ENCODE measurements around the gene NCR2. TPM values are rescaled to one million over a fixed set of nuclear protein-coding genes. Genes with fewer than 3 reads are reported as not detected.

Gene NCR2
- total RNA-seq, 1 experiment from 2014 or later: not detected

DNA sequence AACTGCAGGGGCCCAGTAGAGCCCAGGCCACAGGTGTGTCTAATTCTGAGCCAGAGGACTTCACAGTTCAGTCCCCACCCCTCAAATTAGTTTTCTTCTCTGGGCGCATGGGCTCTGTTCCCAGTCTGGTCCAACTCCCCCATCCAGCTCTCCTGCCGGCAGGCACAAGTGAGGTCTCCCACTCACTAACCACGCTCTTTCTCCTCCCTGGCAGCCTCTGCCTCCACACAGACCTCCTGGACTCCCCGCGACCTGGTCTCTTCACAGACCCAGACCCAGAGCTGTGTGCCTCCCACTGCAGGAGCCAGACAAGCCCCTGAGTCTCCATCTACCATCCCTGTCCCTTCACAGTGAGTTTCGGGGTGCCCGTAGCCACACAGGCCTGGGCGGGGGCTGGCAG lies 6.2 kb downstream of the NCR2 start:
- H3K4me3 ChIP-seq (ENCODE audit: insufficient read depth, low read depth, low read length): no peak overlapping the region
- H3K36me3 ChIP-seq (replicated peaks; ENCODE audit: control insufficient read depth, insufficient read depth, low read length): no peaks in the 10 kb centered on the region
- no peaks in the 10 kb centered on the region for H3K27me3 ChIP-seq (ENCODE audit: control insufficient read depth, insufficient read depth, low read length)
- no peak for DNase-seq

DNA sequence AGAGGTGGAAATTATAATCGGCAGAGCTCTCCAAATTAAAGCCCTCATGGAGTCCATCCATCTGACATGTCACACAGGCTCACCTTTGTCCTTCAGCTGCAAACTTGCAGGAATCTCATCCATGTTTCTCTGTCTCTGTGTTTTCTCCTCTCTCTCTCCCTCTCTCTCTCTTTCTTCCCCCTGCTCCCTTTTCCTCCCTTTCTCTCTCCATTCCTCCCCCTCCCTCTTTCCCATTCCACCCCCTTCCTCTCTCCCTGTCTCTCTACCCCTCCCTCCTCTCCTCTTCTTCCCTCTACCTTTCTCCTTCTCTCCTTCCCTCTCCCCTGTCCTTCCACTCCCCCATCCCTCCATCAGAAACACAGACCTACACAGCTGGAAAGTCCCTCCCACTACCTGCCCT lies 6.8 kb downstream of the NCR2 start:
- DNase-seq: no peak
- Histone ChIP-seq H3K36me3 (replicated peaks; ENCODE audit: control insufficient read depth, insufficient read depth, low read length) (no peaks in the 10 kb centered on the region), H3K4me3 (ENCODE audit: insufficient read depth, low read depth, low read length) (no peak overlapping the region), H3K27me3 (ENCODE audit: control insufficient read depth, insufficient read depth, low read length) (no peaks in the 10 kb centered on the region)

DNA sequence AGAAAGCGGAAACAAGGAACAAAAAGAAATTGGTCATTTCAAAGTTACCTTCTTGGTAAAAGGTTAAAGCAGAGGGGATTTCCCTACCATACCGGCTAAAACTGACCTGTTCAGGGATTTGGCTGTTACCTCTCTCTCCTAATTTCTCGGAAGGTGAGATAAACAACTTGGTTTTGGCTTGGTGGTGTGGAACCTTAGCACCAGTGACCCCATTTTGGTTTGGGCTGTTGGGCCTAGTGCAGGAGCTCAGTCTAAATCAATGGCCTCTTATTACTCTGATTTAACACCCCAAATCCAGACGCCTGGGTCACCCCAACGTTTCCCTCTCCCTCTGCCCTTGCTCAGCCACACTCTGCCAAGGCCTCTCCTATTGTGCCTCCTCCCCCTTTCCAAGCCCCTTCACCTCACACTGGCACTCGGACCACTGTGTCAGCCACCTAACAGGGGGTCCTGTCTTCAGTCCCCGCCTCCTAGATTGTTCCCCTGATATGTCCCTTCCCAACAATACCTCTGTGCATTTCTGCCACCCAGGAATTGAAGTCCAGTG lies 8.3 kb downstream of the NCR2 start:
- Histone ChIP-seq H3K4me3 (ENCODE audit: insufficient read depth, low read depth, low read length) (no peak overlapping the region), H3K27me3 (ENCODE audit: control insufficient read depth, insufficient read depth, low read length) (no peaks in the 10 kb centered on the region), H3K36me3 (replicated peaks; ENCODE audit: control insufficient read depth, insufficient read depth, low read length) (no peaks in the 10 kb centered on the region)
- no peak for DNase-seq

DNA sequence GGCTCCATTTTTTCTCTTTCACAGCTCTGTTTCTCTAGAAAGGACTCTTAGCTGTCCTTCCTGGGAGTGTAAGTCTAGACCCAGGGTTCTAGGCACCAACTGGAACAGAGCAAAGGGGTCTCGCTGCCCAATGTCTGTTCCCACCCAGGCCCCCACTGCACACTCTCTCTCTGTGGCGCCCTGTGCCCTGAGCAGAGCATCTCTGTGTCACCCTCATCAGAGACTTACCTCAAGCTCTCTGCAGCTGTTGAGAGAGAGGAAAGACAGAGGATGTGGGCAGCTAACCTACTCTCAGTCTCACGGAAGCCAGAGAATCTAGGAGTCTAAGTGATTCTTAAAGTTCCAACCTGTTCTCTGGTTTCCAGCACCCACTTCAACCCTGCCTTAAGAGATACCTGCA lies 9.5 kb downstream of the NCR2 start:
- Histone ChIP-seq H3K36me3 (replicated peaks; ENCODE audit: control insufficient read depth, insufficient read depth, low read length) (no peaks in the 10 kb centered on the region), H3K4me3 (ENCODE audit: insufficient read depth, low read depth, low read length) (no peak overlapping the region), H3K27me3 (ENCODE audit: control insufficient read depth, insufficient read depth, low read length) (no peaks in the 10 kb centered on the region)
- DNase-seq: no peak

- no peak for DNase-seq
- H3K27me3 ChIP-seq (ENCODE audit: control insufficient read depth, insufficient read depth, low read length): no peaks in the 10 kb centered on the region; the same call in 1 of the 2 replicates
- H3K4me3 ChIP-seq (ENCODE audit: insufficient read depth, low read depth, low read length): no peak overlapping the region
- H3K36me3 ChIP-seq (replicated peaks; ENCODE audit: control insufficient read depth, insufficient read depth, low read length): no peaks in the 10 kb centered on the region
Observed at GRCh38 chr6:41345901-41346300, 10.5 kb downstream of the NCR2 start.

GRCh38 chr6:41346441-41346840 lies 11.0 kb downstream of the NCR2 start:
- DNase-seq: no peak
- H3K27me3 ChIP-seq (ENCODE audit: control insufficient read depth, insufficient read depth, low read length): no peaks in the 10 kb centered on the region; the same call in 1 of the 2 replicates

GRCh38 chr6:41347378-41348050 lies 12.1 kb downstream of the NCR2 start:
- H3K4me3 ChIP-seq (ENCODE audit: insufficient read depth, low read depth, low read length): no peak overlapping the region
- H3K27me3 ChIP-seq (ENCODE audit: control insufficient read depth, insufficient read depth, low read length): no peaks in the 10 kb centered on the region; the same call in 1 of the 2 replicates
- no peaks in the 10 kb centered on the region for H3K36me3 ChIP-seq (replicated peaks; ENCODE audit: control insufficient read depth, insufficient read depth, low read length)
- DNase-seq: no peak

More at GRCh38 chr6:41346441-41346840, 11.0 kb downstream of the NCR2 start:
- no peaks in the 10 kb centered on the region for H3K36me3 ChIP-seq (replicated peaks; ENCODE audit: control insufficient read depth, insufficient read depth, low read length)
- no peak overlapping the region for H3K4me3 ChIP-seq (ENCODE audit: insufficient read depth, low read depth, low read length)

GRCh38 chr6:41348934-41349333 lies 13.5 kb downstream of the NCR2 start:
- Histone ChIP-seq H3K27me3 (ENCODE audit: control insufficient read depth, insufficient read depth, low read length) (no peaks in the 10 kb centered on the region; the same call in 1 of the 2 replicates), H3K36me3 (replicated peaks; ENCODE audit: control insufficient read depth, insufficient read depth, low read length) (no peaks in the 10 kb centered on the region), H3K4me3 (ENCODE audit: insufficient read depth, low read depth, low read length) (no peak overlapping the region)
- DNase-seq: no peak

- H3K4me3 ChIP-seq (ENCODE audit: insufficient read depth, low read depth, low read length): no peak overlapping the region
- H3K36me3 ChIP-seq (replicated peaks; ENCODE audit: control insufficient read depth, insufficient read depth, low read length): no peaks in the 10 kb centered on the region
- DNase-seq: no peak
- no peaks in the 10 kb centered on the region; the same call in 1 of the 2 replicates for H3K27me3 ChIP-seq (ENCODE audit: control insufficient read depth, insufficient read depth, low read length)
Observed at GRCh38 chr6:41352396-41352795, 17.0 kb downstream of the NCR2 start.

DNA sequence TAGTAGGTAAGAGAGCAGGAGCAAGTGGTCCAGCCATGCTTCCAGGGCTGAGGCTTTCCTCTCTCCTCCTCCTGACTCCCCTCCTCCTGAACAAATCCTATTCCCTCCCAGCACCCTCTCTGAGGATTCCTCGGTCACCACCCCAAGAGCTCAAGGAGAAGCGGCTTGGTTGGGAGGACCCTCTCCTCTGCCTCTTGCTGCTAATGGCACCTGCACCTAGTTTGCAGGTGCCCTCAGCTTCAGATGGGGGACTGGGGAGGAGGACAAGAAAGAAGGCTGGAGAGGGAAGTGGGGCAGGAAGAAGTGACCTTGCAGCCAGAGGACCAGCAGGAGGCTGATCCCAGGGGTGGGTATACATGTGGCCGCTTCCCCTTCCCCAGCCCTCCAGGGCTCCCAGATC lies 17.5 kb downstream of the NCR2 start:
- no peaks in the 10 kb centered on the region; the same call in 1 of the 2 replicates for H3K27me3 ChIP-seq (ENCODE audit: control insufficient read depth, insufficient read depth, low read length)
- DNase-seq: no peak

DNA sequence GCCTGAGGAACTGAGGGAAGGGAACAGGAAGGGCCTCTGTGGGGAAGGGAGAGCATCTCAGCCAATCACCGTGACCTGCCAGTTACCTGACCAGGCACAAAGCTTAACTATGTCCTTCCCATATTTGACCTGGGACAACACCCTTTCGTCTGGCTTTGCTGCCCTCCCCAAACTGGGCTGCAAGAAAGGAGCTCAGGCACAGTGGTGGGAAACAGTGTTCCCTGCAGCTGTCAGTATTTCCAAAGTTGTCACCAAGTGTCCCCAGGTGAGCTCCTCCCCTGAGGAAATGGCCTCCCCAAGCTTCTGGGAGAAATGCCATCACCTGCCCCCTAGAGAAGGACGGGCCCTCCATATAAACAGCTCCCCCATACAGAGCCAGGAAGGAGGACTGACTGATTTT lies 17.9 kb downstream of the NCR2 start:
- DNase-seq: no peak
- Histone ChIP-seq H3K36me3 (replicated peaks; ENCODE audit: control insufficient read depth, insufficient read depth, low read length) (no peaks in the 10 kb centered on the region), H3K4me3 (ENCODE audit: insufficient read depth, low read depth, low read length) (no peak overlapping the region), H3K27me3 (ENCODE audit: control insufficient read depth, insufficient read depth, low read length) (no peaks in the 10 kb centered on the region; the same call in 1 of the 2 replicates)

More for the DNA sequence above, 17.5 kb downstream of the NCR2 start:
- Histone ChIP-seq H3K36me3 (replicated peaks; ENCODE audit: control insufficient read depth, insufficient read depth, low read length) (no peaks in the 10 kb centered on the region), H3K4me3 (ENCODE audit: insufficient read depth, low read depth, low read length) (no peak overlapping the region)

DNA sequence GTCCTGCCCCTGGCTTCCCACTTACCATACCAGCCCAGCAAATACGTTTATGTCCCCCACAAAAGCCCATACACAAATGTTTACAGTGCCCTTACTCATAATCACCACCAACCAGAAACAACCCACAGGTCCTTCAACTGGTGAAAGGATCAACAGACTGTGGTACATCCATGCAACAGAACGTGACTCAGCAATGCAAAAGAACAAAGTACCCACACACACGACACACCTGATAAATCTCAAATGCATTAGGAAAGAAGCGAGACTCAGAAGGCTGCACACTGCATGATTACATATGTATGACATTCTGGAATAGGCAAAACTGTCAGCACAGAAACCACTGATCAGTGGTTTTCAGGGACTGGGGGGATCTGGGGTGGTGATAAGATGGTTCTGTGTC lies 20.5 kb downstream of the NCR2 start:
- no peak for DNase-seq
- no peaks in the 10 kb centered on the region; the same call in 1 of the 2 replicates for H3K27me3 ChIP-seq (ENCODE audit: control insufficient read depth, insufficient read depth, low read length)
- no peaks in the 10 kb centered on the region for H3K36me3 ChIP-seq (replicated peaks; ENCODE audit: control insufficient read depth, insufficient read depth, low read length)
- no peak overlapping the region for H3K4me3 ChIP-seq (ENCODE audit: insufficient read depth, low read depth, low read length)

GRCh38 chr6:41356825-41357224 lies 21.4 kb downstream of the NCR2 start:
- H3K4me3 ChIP-seq (ENCODE audit: insufficient read depth, low read depth, low read length): no peak overlapping the region
- no peak for DNase-seq
- no peaks in the 10 kb centered on the region for H3K36me3 ChIP-seq (replicated peaks; ENCODE audit: control insufficient read depth, insufficient read depth, low read length)
- no peaks in the 10 kb centered on the region for H3K27me3 ChIP-seq (ENCODE audit: control insufficient read depth, insufficient read depth, low read length)

- DNase-seq: no peak
- Histone ChIP-seq H3K27me3 (ENCODE audit: control insufficient read depth, insufficient read depth, low read length) (no peaks in the 10 kb centered on the region; the same call in 1 of the 2 replicates), H3K4me3 (ENCODE audit: insufficient read depth, low read depth, low read length) (no peak overlapping the region), H3K36me3 (replicated peaks; ENCODE audit: control insufficient read depth, insufficient read depth, low read length) (no peaks in the 10 kb centered on the region)
Observed at GRCh38 chr6:41358503-41358902, 23.1 kb downstream of the NCR2 start.

DNA sequence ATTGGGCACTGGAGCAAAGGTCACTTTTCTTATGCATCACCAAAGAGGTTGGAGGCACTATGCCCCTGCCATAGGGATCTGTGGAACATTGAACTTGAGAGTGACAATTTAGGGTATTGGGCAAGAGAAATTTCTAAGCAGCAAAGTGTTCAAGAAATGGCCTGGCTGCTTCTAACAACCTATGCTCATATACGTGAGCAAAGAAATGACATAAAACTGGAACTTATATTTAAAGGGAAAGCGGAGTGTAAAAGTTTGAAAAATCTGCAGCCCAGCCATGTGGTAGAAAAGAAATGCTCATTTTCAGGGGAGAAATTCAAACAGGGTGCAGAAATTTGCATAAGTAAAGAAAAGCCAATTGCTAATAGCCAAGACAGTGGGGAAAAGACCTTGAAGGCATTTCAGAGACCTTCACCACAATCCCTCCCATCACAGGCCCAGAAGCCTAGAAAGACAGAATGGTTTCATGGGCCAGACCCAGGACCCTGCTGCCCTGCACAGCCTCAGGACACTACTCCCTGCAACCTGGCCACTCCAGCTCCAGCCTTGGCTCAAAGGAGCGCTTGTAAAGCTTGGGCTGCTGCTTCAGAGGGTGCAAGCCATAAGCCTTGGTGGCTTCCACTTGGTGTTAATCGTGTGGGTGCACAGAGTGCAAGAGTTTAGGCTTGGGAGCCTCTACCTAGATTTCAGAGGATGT lies 24.4 kb downstream of the NCR2 start:
- H3K27me3 ChIP-seq (ENCODE audit: control insufficient read depth, insufficient read depth, low read length): no peaks in the 10 kb centered on the region; the same call in 1 of the 2 replicates
- H3K4me3 ChIP-seq (ENCODE audit: insufficient read depth, low read depth, low read length): no peak overlapping the region
- no peaks in the 10 kb centered on the region for H3K36me3 ChIP-seq (replicated peaks; ENCODE audit: control insufficient read depth, insufficient read depth, low read length)
- no peak for DNase-seq
